Neuronal stem cell (in vitro differentiated cells): ENCODE measurements around the gene TMEM178A.

Experiments used
- DNase-seq: peaks from one replicate; pipeline ENCODE4 v3.0.0-alpha.2; 2013; ENCODE audit warnings: low spot score
- H2AFZ ChIP-seq: one replicate; pipeline ENCODE4 v1.6.1; 2013; ENCODE audit warnings: mild to moderate bottlenecking, low read length, inconsistent platforms
- H2AK5ac ChIP-seq: 2 replicates; pipeline ENCODE4 v1.6.1; 2013; ENCODE audit warnings: low read depth, mild to moderate bottlenecking, inconsistent platforms, low read length, moderate library complexity, mixed read lengths
- H2BK120ac ChIP-seq: 2 replicates; pipeline ENCODE4 v1.6.1; 2013; ENCODE audit warnings: low read depth, mild to moderate bottlenecking, inconsistent platforms, low read length, moderate library complexity, mixed read lengths
- H2BK12ac ChIP-seq: one replicate; pipeline ENCODE4 v1.6.1; 2013; ENCODE audit warnings: low read length, inconsistent platforms
- H2BK15ac ChIP-seq: 2 replicates; pipeline ENCODE4 v1.6.1; 2013; ENCODE audit warnings: mild to moderate bottlenecking, low read length, inconsistent platforms, mixed read lengths
- H2BK5ac ChIP-seq: one replicate; pipeline ENCODE4 v1.6.1; 2013; ENCODE audit warnings: inconsistent platforms, mild to moderate bottlenecking, low read length, moderate library complexity
- H3K14ac ChIP-seq: one replicate; pipeline ENCODE4 v1.6.1; 2013; ENCODE audit warnings: low read length, inconsistent platforms
- H3K18ac ChIP-seq: 2 replicates; pipeline ENCODE4 v1.6.1; 2013; ENCODE audit warnings: low read length, inconsistent platforms
- H3K23ac ChIP-seq: 2 replicates; pipeline ENCODE4 v1.6.1; 2013; ENCODE audit warnings: low read depth, mild to moderate bottlenecking, mixed read lengths, low read length, inconsistent platforms; ENCODE audit not compliant: poor library complexity
- H3K27ac ChIP-seq: replicated peaks from 3 replicates; pipeline ENCODE4 v1.5.1; 2013; ENCODE audit warnings: low read length, inconsistent platforms
- H3K27me3 ChIP-seq, 3 experiments: 2 replicates each; pipeline ENCODE4 v1.6.1; 2013; ENCODE audit warnings: low read length in 3 of 3, mild to moderate bottlenecking in 2 of 3, inconsistent platforms in 1 of 3, low read depth in 1 of 3, mixed read lengths in 1 of 3, moderate library complexity in 1 of 3; ENCODE audit not compliant: control insufficient read depth in 3 of 3, insufficient read depth in 3 of 3
- H3K36me3 ChIP-seq, 2 donors: replicated peaks in 1 of 2; 2 replicates each; pipeline ENCODE4 v1.6.1; 2013; ENCODE audit warnings: low read length in 2 of 2; ENCODE audit not compliant: control insufficient read depth in 2 of 2, insufficient read depth in 2 of 2
- H3K4ac ChIP-seq: 2 replicates; pipeline ENCODE4 v1.6.1; 2013; ENCODE audit warnings: inconsistent platforms, mild to moderate bottlenecking, low read length, moderate library complexity
- H3K4me1 ChIP-seq, 2 donors: 1 replicate in 1 of 2; 2 replicates in 1 of 2; pipeline ENCODE4 v1.6.1; 2013; ENCODE audit warnings: low read length in 2 of 2, low read depth in 1 of 2; ENCODE audit not compliant: control insufficient read depth in 2 of 2, insufficient read depth in 1 of 2
- H3K4me2 ChIP-seq: one replicate; pipeline ENCODE4 v1.6.1; 2013; ENCODE audit warnings: mild to moderate bottlenecking, low read length, inconsistent platforms; ENCODE audit not compliant: insufficient read depth, poor library complexity, severe bottlenecking
- H3K4me3 ChIP-seq, 2 donors: 2 replicates each; pipeline ENCODE4 v1.5.1; 2013; ENCODE audit warnings: low read length in 2 of 2, mild to moderate bottlenecking in 2 of 2, inconsistent platforms in 1 of 2, moderate library complexity in 1 of 2
- H3K79me1 ChIP-seq: one replicate; pipeline ENCODE4 v1.6.1; 2013; ENCODE audit warnings: low read depth, mild to moderate bottlenecking, inconsistent platforms, low read length, moderate library complexity
- H3K9ac ChIP-seq: one replicate; pipeline ENCODE4 v1.6.1; 2013; ENCODE audit warnings: mild to moderate bottlenecking, low read depth, low read length, inconsistent platforms; ENCODE audit not compliant: poor library complexity
- H3K9me3 ChIP-seq, 2 donors: replicated peaks in 1 of 2; 2 replicates each; pipeline versions ENCODE3 to v1.6.1; 2013; ENCODE audit warnings: low read length in 2 of 2, mild to moderate bottlenecking in 2 of 2, inconsistent platforms in 1 of 2, low read depth in 1 of 2, mixed read lengths in 1 of 2, moderate library complexity in 1 of 2; ENCODE audit not compliant: control insufficient read depth in 2 of 2, insufficient read depth in 1 of 2
- H4K8ac ChIP-seq: one replicate; pipeline ENCODE4 v1.6.1; 2013; ENCODE audit warnings: low read depth, mild to moderate bottlenecking, inconsistent platforms, low read length, moderate library complexity
- H4K91ac ChIP-seq: one replicate; pipeline ENCODE4 v1.6.1; 2013; ENCODE audit warnings: low read length, low read depth, mild to moderate bottlenecking, inconsistent platforms; ENCODE audit not compliant: poor library complexity
- WGBS, 2 donors: extraction: QIAGEN DNeasy Blood & Tissue Kit; methylation state at CpG; one replicate each; pipeline ENCODE4 v1.1.7; 2013; ENCODE audit warnings: missing lambda C conversion rate in 2 of 2, mixed read lengths in 1 of 2; ENCODE audit not compliant: insufficient read length in 2 of 2, insufficient replicate concordance in 1 of 2; ENCODE audit errors: extremely low coverage in 2 of 2; 5-methylcytosine and 5-hydroxymethylcytosine counted together

TMEM178A gene

GRCh38 chr2:39663187-39663930 is 2.4 kb upstream of the TMEM178A start:
- Histone ChIP-seq H2BK120ac (no peak overlapping the region), H3K14ac (no peak overlapping the region)

GRCh38 chr2:39664232-39664887 is 1.4 kb upstream of the TMEM178A start:
- no CpG with 5 or more reads among the region's 6 CpGs for WGBS, 2 donors
- no peak for DNase-seq

More at GRCh38 chr2:39663187-39663930, 2.4 kb upstream of the TMEM178A start:
- Histone ChIP-seq H3K4me3 (no peak overlapping the region), H3K79me1 (no peaks in the 10 kb centered on the region), H3K4me2 (no peak overlapping the region), H4K8ac (no peak overlapping the region), H3K4me1 (peaks cover 2 to 21% of the 10 kb centered on the region in 2 donors), H3K9ac (no peak overlapping the region), H3K4ac (no peak overlapping the region), H2AK5ac (no peak overlapping the region), H3K36me3 (no peaks in the 10 kb centered on the region), H2BK5ac (no peak overlapping the region), H2BK15ac (no peak overlapping the region), H4K91ac (no peak overlapping the region), H2BK12ac (no peak overlapping the region), H2AFZ (no peak overlapping the region), H3K27me3 (peaks cover 0 to 15% (median 0%) of the 10 kb centered on the region in 3 experiments), H3K23ac (no peak overlapping the region), H3K18ac (no peak overlapping the region), H3K27ac (no peak overlapping the region), H3K9me3 (no peaks in the 10 kb centered on the region)
- no peak for DNase-seq
- no CpG with 5 or more reads among the region's 2 CpGs for WGBS, 2 donors

GRCh38 chr2:39664888-39665591 is 677 bp upstream of the TMEM178A start:
- no peak overlapping the region for H2AK5ac ChIP-seq
- H3K4me3 ChIP-seq, result peak overlapping the region; percentile 72 to 75
- no peak overlapping the region for H3K14ac ChIP-seq
- H2BK5ac ChIP-seq, result no peak overlapping the region
- H2BK15ac ChIP-seq, result no peak overlapping the region
- H3K9me3 ChIP-seq, result no peaks in the 10 kb centered on the region
- H3K79me1 ChIP-seq, result no peaks in the 10 kb centered on the region
- peak overlapping the region; percentile 85 for H2AFZ ChIP-seq
- DNase-seq, result no peak
- H3K18ac ChIP-seq, result peak overlapping the region; percentile 89
- no peak overlapping the region for H3K4ac ChIP-seq
- H3K27me3 ChIP-seq, result peaks cover 0 to 15% (median 0%) of the 10 kb centered on the region in 3 experiments
- no peak overlapping the region for H3K23ac ChIP-seq
- H3K27ac ChIP-seq, result no peak overlapping the region
- H3K4me2 ChIP-seq, result peak overlapping the region; percentile 58
- H4K8ac ChIP-seq, result no peak overlapping the region
- H3K4me1 ChIP-seq, result peaks cover 2 to 21% of the 10 kb centered on the region in 2 donors
- no CpG with 5 or more reads among the region's 26 CpGs for WGBS, 2 donors
- H3K9ac ChIP-seq, result peak overlapping the region; percentile 25
- H4K91ac ChIP-seq, result no peak overlapping the region
- no peak overlapping the region for H2BK12ac ChIP-seq
- H3K36me3 ChIP-seq, result no peaks in the 10 kb centered on the region
- peak overlapping the region; percentile 65 for H2BK120ac ChIP-seq

More at GRCh38 chr2:39664232-39664887, 1.4 kb upstream of the TMEM178A start:
- Histone ChIP-seq H2BK15ac (no peak overlapping the region), H2BK12ac (no peak overlapping the region), H3K27ac (no peak overlapping the region), H3K27me3 (peaks cover 0 to 15% (median 0%) of the 10 kb centered on the region in 3 experiments), H3K36me3 (no peaks in the 10 kb centered on the region), H2BK5ac (no peak overlapping the region), H3K4me3 (no peak overlapping the region), H2BK120ac (no peak overlapping the region), H4K91ac (no peak overlapping the region), H3K4ac (no peak overlapping the region), H3K23ac (no peak overlapping the region), H4K8ac (no peak overlapping the region), H3K14ac (no peak overlapping the region), H2AFZ (no peak overlapping the region), H3K9me3 (no peaks in the 10 kb centered on the region), H3K4me1 (peaks cover 2 to 21% of the 10 kb centered on the region in 2 donors), H3K4me2 (no peak overlapping the region), H3K18ac (no peak overlapping the region), H2AK5ac (no peak overlapping the region), H3K9ac (no peak overlapping the region), H3K79me1 (no peaks in the 10 kb centered on the region)
